ENCODE measurements around the gene CHRNB2. TPM values are rescaled to one million over a fixed set of nuclear protein-coding genes. Genes with fewer than 3 reads are reported as not detected.

Gene CHRNB2
- total and polyA plus RNA-seq, 9 of the 15 experiments (the other 6 are each of a cell fraction or from before 2014, with no cell fraction given): 0.01 TPM; not detected in 8

DNA sequence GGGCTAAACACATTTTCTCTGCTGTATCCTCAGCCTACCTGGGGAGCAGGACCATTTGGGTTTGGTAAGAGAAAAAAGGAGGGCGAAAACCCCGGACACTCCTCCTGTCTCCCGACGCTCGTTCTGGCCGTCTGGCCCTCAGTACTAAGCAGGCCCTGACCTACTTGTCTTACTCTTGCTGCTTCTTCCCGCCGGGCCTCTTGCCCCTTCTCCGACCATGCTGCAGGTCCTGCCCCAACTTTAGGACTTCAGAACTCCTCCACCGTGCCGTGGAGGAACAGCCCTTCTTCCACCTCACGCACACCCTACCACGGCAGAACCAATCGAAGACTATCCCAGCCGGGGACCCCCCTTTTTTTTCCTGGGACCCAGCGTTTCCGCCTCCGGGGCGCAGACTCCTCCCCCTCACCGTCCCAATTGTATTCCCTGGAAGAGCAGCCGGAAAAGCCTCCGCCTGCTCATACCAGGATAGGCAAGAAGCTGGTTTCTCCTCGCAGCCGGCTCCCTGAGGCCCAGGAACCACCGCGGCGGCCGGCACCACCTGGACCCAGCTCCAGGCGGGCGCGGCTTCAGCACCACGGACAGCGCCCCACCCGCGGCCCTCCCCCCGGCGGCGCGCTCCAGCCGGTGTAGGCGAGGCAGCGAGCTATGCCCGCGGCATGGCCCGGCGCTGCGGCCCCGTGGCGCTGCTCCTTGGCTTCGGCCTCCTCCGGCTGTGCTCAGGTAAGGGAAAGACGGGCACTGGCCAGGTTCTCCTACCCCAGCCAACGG, at the start of gene CHRNB2 (continued):
- no peak for TF ChIP-seq XRCC3 (IDR thresholded peaks at IDR 0.05)
- TF ChIP-seq, protein P1, sequence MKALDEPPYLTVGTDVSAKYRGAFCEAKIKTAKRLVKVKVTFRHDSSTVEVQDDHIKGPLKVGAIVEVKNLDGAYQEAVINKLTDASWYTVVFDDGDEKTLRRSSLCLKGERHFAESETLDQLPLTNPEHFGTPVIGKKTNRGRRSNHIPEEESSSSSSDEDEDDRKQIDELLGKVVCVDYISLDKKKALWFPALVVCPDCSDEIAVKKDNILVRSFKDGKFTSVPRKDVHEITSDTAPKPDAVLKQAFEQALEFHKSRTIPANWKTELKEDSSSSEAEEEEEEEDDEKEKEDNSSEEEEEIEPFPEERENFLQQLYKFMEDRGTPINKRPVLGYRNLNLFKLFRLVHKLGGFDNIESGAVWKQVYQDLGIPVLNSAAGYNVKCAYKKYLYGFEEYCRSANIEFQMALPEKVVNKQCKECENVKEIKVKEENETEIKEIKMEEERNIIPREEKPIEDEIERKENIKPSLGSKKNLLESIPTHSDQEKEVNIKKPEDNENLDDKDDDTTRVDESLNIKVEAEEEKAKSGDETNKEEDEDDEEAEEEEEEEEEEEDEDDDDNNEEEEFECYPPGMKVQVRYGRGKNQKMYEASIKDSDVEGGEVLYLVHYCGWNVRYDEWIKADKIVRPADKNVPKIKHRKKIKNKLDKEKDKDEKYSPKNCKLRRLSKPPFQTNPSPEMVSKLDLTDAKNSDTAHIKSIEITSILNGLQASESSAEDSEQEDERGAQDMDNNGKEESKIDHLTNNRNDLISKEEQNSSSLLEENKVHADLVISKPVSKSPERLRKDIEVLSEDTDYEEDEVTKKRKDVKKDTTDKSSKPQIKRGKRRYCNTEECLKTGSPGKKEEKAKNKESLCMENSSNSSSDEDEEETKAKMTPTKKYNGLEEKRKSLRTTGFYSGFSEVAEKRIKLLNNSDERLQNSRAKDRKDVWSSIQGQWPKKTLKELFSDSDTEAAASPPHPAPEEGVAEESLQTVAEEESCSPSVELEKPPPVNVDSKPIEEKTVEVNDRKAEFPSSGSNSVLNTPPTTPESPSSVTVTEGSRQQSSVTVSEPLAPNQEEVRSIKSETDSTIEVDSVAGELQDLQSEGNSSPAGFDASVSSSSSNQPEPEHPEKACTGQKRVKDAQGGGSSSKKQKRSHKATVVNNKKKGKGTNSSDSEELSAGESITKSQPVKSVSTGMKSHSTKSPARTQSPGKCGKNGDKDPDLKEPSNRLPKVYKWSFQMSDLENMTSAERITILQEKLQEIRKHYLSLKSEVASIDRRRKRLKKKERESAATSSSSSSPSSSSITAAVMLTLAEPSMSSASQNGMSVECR (CRISPR knock-in tag; IDR thresholded peaks at IDR 0.05): peak; percentile 98
- TF ChIP-seq KAT8 (IDR thresholded peaks at IDR 0.05; ENCODE audit: low read depth): no peak
- no peak for TF ChIP-seq NCOR1 (IDR thresholded peaks at IDR 0.05)
- no peak for TF ChIP-seq RAD21 (CRISPR knock-in tag; conservative IDR thresholded peaks at IDR 0.05 in 1 of 2, IDR thresholded peaks at IDR 0.05 in 1 of 2)
- no peak for TF ChIP-seq HMG20A (CRISPR knock-in tag; conservative IDR thresholded peaks at IDR 0.05)
- no peak for TF ChIP-seq ESRRB (CRISPR knock-in tag; IDR thresholded peaks at IDR 0.05; ENCODE audit: borderline replicate concordance)
- TF ChIP-seq PHF8 (IDR thresholded peaks at IDR 0.05; ENCODE audit: borderline replicate concordance, low read length): no peak
- TF ChIP-seq RBM39 (optimal IDR thresholded peaks at IDR 0.05; ENCODE audit: low read depth, low read length): no peak
- TF ChIP-seq MYBL2 (IDR thresholded peaks at IDR 0.05; ENCODE audit: low read depth): no peak
- TF ChIP-seq MYBL2 (CRISPR knock-in tag; IDR thresholded peaks at IDR 0.05; ENCODE audit: borderline replicate concordance): no peak
- peak; percentile 90 for TF ChIP-seq ZNF224 (CRISPR knock-in tag; IDR thresholded peaks at IDR 0.05)
- TF ChIP-seq PRMT5 (CRISPR knock-in tag; IDR thresholded peaks at IDR 0.05): peak; percentile 66; the same call in 1 of the 2 replicates
- TF ChIP-seq CXXC5 (CRISPR knock-in tag; IDR thresholded peaks at IDR 0.05): peak; percentile 67
- TF ChIP-seq, protein P2, sequence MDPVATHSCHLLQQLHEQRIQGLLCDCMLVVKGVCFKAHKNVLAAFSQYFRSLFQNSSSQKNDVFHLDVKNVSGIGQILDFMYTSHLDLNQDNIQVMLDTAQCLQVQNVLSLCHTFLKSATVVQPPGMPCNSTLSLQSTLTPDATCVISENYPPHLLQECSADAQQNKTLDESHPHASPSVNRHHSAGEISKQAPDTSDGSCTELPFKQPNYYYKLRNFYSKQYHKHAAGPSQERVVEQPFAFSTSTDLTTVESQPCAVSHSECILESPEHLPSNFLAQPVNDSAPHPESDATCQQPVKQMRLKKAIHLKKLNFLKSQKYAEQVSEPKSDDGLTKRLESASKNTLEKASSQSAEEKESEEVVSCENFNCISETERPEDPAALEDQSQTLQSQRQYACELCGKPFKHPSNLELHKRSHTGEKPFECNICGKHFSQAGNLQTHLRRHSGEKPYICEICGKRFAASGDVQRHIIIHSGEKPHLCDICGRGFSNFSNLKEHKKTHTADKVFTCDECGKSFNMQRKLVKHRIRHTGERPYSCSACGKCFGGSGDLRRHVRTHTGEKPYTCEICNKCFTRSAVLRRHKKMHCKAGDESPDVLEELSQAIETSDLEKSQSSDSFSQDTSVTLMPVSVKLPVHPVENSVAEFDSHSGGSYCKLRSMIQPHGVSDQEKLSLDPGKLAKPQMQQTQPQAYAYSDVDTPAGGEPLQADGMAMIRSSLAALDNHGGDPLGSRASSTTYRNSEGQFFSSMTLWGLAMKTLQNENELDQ (CRISPR knock-in tag; IDR thresholded peaks at IDR 0.05; ENCODE audit: borderline replicate concordance): peak; percentile 86; the same call in 1 of the 2 replicates
- no peak for TF ChIP-seq TAF7 (tag; IDR thresholded peaks at IDR 0.05)
- no peak for TF ChIP-seq ZNF551 (CRISPR knock-in tag; IDR thresholded peaks at IDR 0.05)
- no peak for TF ChIP-seq E2F1 (CRISPR knock-in tag; IDR thresholded peaks at IDR 0.05)
- no peak for TF ChIP-seq ZNF217 (CRISPR knock-in tag; IDR thresholded peaks at IDR 0.05)
- TF ChIP-seq ZNF140 (CRISPR knock-in tag; IDR thresholded peaks at IDR 0.05): no peak
